Stimulated activated CD8-positive, alpha-beta memory T cell treated with anti-CD3 and anti-CD28 coated beads, Interleukin-4, amount 100 ng/mL, for 24 hours (primary cell): ENCODE data around the gene HENMT1.

Source experiments
- DNase-seq: peaks from one replicate; pipeline ENCODE4 v3.0.0-alpha.2; 2020; ENCODE audit warnings: low read depth

The HENMT1 gene

DNA sequence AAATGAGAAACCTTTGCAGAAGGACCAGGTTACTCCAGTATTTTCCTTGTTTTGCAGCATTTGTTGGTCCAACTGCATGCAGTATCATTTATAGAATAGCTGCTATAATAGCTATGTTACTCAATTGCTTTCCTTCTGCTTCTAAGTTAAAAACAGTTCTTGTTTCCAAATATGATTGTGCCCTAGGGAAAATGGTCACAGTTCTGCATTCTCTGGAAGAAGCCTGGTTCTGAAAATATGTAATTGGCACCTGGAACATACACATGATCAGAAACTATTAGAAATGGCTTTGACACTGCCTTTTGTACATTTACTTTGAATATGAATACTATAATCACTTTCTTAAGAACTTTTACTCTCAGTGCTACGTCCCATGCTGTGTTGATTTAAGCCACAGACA is 33.6 kb downstream of the HENMT1 start:
- DNase-seq = no peak

DNA sequence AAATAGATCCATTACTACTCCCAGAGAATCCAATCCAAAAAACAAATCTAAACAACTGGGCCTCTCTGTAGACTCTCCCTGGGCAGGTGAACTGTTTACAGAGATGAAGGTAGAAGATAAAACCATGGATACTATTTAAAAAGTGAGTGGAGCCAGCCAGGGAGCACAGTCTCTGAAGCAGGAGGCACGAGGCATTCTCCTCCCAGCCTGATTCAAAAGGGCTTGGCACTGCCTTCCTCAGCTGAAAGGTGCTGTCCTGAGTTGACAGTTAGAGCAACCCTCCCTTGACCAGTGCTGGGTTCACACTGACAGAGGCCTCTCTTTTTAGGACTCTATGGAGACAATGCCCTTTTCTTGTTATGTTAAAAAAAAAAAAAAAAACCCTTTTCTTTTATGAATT is 36.8 kb downstream of the HENMT1 start:
- no peak for DNase-seq

DNA sequence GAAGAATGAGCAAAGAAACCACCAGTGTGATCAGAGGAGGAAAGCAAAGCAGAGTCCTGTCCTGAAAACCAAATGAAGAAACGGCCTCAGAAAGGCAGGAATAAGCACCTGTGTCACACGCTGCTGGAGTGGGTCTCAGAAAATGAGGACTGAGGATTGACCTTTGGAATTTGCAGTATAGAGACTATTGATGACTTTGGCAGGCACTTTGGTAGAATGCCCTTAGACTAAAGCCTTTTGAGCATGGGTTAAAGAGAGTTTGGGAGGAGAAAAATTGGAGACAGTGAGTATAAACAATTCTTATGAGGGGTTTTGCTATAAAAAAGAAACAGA is 43.2 kb downstream of the HENMT1 start:
- no peak for DNase-seq

DNA sequence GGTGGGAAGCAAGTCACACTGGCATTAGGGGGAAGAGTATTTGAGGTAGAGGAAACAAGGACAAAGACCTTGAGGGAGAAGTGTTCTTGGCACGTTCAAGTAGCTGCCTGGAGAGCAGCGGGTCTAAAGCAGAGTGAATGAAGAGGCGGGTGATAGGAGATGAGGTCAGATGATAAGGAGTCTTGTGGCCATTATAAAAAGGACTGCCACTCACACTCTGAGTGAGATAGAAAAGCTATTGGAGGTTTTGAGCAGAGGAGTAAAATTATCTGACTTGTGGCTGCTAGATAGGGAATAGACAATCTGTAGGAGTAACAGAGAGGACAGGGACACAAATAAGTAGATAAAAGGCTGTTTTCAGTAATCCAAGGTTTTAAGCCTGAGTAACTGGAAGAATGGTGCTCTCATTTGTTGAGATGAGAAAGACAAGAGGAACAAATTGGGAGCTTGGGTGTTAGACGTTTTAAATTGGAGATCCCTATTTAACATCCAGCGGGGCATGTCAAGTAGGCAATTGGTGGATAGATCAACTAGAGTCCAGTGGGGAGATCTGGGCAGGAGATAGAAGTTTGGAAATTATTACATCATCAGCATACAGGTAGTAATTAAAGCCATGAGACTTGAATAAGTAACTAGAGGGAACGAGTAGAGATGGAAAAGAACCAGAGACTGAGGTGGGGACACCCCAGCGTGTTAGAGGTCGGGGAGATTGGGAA is 43.7 kb downstream of the HENMT1 start:
- DNase-seq = no peak

DNA sequence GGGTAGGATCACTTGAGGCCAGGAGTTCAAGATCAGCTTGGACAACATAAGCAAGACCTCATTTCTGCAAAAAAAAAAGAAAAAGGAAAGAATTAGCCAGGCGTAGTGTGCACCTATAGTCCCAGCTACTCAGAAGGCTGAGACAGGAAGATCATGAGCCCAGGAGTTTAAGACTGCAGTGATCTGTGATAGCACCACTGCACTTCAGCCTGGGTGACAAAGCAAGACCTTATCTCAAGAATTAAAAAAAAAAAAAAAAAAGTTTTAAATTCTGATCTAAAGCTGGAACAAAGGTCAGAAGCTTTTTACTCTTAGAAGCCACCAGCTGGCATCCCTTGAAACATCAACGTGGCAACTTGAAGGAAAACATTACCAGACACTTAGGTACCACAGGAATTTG is 45.3 kb downstream of the HENMT1 start:
- no peak for DNase-seq

DNA sequence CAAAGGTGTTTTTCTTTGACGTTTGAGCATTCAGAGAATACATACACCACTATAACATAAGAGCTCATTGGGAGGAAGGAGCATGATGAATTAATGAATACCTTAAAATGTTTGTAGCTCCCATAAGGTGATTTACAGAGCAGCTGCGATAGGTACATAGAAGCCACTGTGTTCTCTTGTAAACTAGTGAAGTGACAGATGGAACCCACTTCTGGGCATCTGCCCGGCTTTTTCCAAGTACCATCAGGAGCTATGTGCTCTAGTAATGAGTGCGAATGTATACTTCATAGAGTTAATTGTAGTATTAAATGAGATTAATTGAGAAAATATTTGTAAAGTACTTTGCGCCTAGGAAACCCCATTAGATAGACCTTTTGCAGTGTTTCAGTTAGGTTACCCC is 48.4 kb downstream of the HENMT1 start:
- DNase-seq = no peak

DNA sequence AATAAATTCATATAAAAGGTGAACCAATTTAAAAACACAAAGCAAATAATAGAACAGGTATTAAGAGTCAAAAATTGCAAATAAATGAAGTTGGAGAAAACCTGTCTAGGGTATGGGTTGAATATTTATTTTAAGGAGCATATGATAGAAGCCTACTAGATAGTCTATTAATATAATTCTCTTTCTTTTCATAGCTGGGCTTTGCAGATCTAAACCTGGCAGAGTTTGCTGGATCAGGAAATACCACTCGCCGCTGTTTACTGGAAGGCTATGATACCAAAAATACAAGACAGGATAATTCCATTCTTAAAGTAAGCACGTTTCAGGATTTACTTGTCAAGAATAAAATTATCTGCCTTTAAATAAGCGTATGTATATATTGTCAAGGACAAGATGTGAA is 48.9 kb downstream of the HENMT1 start:
- DNase-seq = no peak

DNA sequence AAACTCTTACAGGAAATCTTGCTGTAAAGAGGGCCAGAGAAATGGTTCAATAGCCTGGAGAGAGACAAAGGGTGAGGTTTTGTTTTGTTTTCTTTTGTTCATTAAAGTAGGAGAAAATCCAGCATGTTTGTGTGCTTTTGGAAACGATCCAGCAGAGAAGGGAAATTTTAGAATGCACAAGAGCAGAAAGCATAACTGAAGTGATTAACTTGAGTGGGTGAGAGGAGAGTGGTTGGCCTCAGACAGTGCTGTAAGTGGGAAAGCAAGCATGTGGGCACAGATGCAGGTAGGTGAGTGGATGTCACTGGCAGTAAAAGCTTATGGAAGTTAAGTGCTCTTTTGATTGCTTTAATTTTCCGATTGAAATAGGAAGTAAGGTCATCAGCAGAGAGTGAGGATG is 50.8 kb downstream of the HENMT1 start:
- DNase-seq = no peak

DNA sequence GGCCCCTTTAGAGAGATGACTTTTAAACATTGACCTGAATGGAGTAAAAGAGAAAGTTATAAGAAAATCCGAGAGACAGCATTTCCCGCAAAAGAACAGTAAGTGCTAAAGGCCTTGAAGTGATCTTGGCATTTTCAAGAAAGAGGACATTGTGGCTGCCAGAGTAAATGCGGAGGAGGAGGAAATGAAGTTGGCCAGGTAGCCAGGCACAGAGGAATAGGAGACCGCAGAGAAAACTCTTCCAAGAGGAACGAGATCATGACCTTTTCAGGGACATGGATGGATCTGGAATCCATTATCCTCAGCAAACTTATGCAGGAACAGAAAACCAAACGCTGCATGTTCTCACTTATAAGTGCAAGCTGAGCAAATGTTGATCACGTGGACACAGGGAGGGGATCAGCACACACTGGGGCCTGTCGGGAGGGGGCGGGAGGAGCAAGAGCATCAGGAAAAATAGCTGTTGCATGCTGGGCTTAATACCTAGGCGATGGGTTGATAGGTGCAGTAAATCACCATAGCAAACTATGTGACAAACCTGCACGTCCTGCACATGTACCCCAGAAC is 51.3 kb downstream of the HENMT1 start:
- DNase-seq = no peak

DNA sequence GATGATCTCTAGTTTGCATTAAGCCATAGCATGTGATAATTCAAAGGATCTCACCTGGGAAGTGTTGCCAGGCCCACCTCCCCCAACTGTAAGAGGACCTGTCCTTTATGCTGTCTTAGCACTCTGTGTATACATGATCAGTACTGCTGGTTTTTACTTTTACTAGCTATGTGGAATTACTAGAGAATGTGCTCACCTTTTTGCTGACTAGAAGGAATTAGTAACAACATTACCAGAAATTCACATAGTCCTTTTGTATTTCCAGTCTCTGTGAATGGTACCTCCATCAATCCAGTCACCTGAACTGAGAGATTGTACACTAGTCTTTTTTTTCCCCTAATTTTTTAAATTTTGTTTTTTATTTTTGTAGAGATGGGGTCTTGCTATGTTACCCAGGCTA is 54.4 kb downstream of the HENMT1 start:
- no peak for DNase-seq

DNA sequence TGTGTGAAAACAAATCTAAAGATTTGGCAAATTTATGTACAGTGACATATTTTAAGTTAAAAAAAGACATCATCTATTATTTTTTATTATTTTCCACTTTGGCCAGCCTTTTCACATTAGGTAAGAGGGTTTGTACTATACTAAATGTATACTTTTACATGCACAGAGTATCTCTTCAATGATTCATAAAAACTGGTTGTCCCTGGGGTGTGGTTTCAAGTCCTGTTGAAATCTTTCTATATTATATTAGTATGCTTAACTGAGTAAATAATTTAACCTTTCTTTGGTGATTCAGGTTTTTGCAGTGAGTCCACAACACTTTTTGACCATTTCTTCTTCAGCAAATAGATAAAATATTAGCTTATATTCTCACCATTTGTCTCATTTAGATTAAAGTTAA is 55.3 kb downstream of the HENMT1 start:
- no peak for DNase-seq

DNA sequence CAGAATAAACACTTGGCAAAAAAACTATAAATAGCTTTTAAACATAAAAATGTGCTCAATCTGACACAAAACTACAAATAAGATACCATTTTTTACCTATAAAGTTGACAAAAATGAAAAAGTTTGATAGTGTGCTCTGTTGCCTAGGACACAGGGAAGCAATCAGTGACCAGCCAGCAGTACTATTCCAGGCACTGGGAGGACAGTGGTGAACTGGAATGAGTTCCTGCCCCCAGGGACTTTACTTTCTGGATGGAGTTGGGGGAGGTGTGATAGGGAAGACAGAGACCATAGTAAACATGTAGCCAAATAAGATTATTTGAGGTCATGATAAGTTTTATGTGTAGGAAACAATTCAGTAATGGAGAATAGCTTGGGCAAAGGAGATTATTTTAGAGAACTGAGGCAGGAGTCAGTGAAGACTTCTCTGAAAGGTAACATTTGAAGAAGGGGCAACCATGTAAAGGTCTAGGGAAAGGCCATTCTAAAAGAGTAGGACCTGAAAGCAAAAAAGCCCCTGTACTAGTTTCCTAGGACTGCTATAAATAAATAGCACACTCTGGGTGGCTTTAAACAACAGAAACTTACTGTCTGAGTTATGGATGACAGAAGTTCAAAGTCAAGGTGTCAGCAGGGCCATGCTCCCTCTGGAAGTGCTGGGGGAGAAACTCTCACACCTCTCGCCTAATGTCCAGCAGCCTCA is 59.0 kb downstream of the HENMT1 start:
- no peak for DNase-seq

DNA sequence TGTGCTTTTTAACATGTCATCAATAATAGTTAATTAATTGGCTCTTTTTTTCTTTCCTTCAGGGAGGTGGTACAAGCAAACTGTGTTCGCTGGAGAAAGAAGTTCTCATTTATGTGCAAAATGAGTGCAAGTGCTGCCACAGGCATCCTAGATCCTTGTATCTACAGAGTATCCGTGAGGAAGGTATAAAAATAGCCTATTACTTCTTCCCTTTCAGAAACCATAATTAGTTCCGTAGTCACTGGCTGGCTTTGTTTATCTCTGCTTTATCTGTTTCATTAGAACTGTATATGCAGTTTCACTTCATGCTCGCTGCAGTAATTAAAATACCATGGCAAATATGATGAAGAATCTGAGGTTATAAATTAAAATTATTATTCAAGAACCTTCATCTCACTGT is 60.4 kb downstream of the HENMT1 start:
- DNase-seq = no peak

DNA sequence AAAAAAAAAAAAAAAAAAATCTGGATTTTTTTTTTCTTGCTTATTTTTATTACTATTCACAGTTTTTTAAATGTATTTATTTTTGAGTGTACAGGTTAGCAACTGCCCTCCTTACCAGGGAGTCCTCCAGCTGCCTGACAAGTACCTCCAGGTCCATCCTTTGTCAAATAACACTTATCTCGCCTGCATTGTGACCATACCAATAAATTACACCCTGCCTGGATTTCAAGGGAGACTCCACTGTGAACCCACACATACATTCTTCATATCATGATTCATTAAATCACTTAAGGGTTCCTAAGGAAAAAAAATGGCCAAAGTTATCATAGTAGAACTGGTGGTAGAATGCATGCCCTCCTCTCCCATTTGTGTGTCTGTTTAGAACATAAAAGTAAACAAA is 62.6 kb downstream of the HENMT1 start:
- no peak for DNase-seq
